Mesendoderm (in vitro differentiated cells): ENCODE results near the gene THADA.
A peak's percentile ranks its signal among the peaks of the same experiment; 100 is the strongest.

ENCODE experiments used
- DNase-seq: peaks from one replicate; pipeline ENCODE4 v3.0.0; 2013
- H2AK5ac ChIP-seq: 2 replicates; pipeline ENCODE4 v1.6.1; 2013; ENCODE audit warnings: low read length, inconsistent platforms
- H2BK120ac ChIP-seq: 2 replicates; pipeline ENCODE4 v1.6.1; 2013; ENCODE audit warnings: low read depth, mild to moderate bottlenecking, low read length, moderate library complexity, mixed read lengths
- H2BK15ac ChIP-seq: replicated peaks from 2 replicates; pipeline ENCODE4 v1.6.1; 2013; ENCODE audit warnings: low read depth, mild to moderate bottlenecking, moderate library complexity
- H2BK5ac ChIP-seq: 2 replicates; pipeline ENCODE4 v1.6.1; 2013; ENCODE audit warnings: low read length, inconsistent platforms
- H3K18ac ChIP-seq: 2 replicates; pipeline ENCODE4 v1.6.1; 2013; ENCODE audit warnings: mild to moderate bottlenecking, low read length, mixed read lengths
- H3K23ac ChIP-seq: one replicate; pipeline ENCODE4 v1.6.1; 2013; ENCODE audit warnings: low read length
- H3K27ac ChIP-seq: 2 replicates; pipeline ENCODE4 v1.5.1; 2013; ENCODE audit warnings: low read depth, mild to moderate bottlenecking, inconsistent platforms, low read length, moderate library complexity
- H3K27me3 ChIP-seq: 2 replicates; pipeline ENCODE4 v1.6.1; 2013; ENCODE audit warnings: low read length, control low read depth, mild to moderate bottlenecking, inconsistent platforms; ENCODE audit not compliant: insufficient read depth, poor library complexity
- H3K36me3 ChIP-seq: 2 replicates; pipeline ENCODE4 v1.6.1; 2013; ENCODE audit warnings: low read length, inconsistent platforms; ENCODE audit not compliant: control insufficient read depth, insufficient read depth
- H3K4ac ChIP-seq: one replicate; pipeline ENCODE4 v1.6.1; 2013; ENCODE audit warnings: low read depth, mild to moderate bottlenecking, low read length, moderate library complexity
- H3K4me1 ChIP-seq: 2 replicates; pipeline ENCODE4 v1.6.1; 2013; ENCODE audit warnings: low read depth, low read length, inconsistent platforms; ENCODE audit not compliant: control insufficient read depth
- H3K4me2 ChIP-seq: 2 replicates; pipeline ENCODE4 v1.6.1; 2013; ENCODE audit warnings: low read length
- H3K4me3 ChIP-seq: 2 replicates; pipeline ENCODE4 v1.5.1; 2013; ENCODE audit warnings: mild to moderate bottlenecking, low read length
- H3K56ac ChIP-seq: one replicate; pipeline ENCODE4 v1.6.1; 2013; ENCODE audit warnings: low read length
- H3K79me1 ChIP-seq: 2 replicates; pipeline ENCODE4 v1.6.1; 2013; ENCODE audit warnings: low read length, inconsistent platforms
- H3K79me2 ChIP-seq: 2 replicates; pipeline ENCODE4 v1.6.1; 2013; ENCODE audit warnings: mild to moderate bottlenecking, low read length; ENCODE audit not compliant: control insufficient read depth, insufficient read depth
- H3K9ac ChIP-seq: 2 replicates; pipeline ENCODE4 v1.6.1; 2013; ENCODE audit warnings: low read length, inconsistent platforms
- H4K5ac ChIP-seq: one replicate; pipeline ENCODE4 v1.6.1; 2013; ENCODE audit warnings: low read length
- H4K8ac ChIP-seq: one replicate; pipeline ENCODE4 v1.6.1; 2013; ENCODE audit warnings: low read depth, mild to moderate bottlenecking, control low read depth, low read length, moderate library complexity
- WGBS: extraction: QIAGEN DNeasy Blood & Tissue Kit; methylation state at CpG from one replicate; pipeline ENCODE4 v1.1.7; 2013; ENCODE audit warnings: low lambda C conversion rate, missing lambda C conversion rate; ENCODE audit not compliant: insufficient coverage; ENCODE audit errors: extremely low coverage; 5-methylcytosine and 5-hydroxymethylcytosine counted together

Gene THADA

GRCh38 chr2:43292851-43293743, 302.7 kb downstream of the THADA start:
- H2BK5ac ChIP-seq, result peak overlapping the region; percentile 63

GRCh38 chr2:43292297-43292696, 303.5 kb downstream of the THADA start:
- no peak overlapping the region for H2BK15ac ChIP-seq
- H2BK5ac ChIP-seq, result no peak overlapping the region
- no peak for DNase-seq
- H4K8ac ChIP-seq, result no peak overlapping the region
- no peak overlapping the region for H3K56ac ChIP-seq
- no peaks in the 10 kb centered on the region for H3K79me2 ChIP-seq
- no peak overlapping the region for H3K4me3 ChIP-seq
- no peaks in the 10 kb centered on the region for H3K4me1 ChIP-seq
- no peaks in the 10 kb centered on the region for H3K27me3 ChIP-seq
- H3K36me3 ChIP-seq, result no peaks in the 10 kb centered on the region
- no peak overlapping the region for H3K4ac ChIP-seq
- no peak overlapping the region for H3K18ac ChIP-seq
- H3K23ac ChIP-seq, result no peak overlapping the region
- no peaks in the 10 kb centered on the region for H3K79me1 ChIP-seq
- H2AK5ac ChIP-seq, result no peak overlapping the region
- H3K4me2 ChIP-seq, result no peak overlapping the region
- no CpG with 5 or more reads among the region's 1 CpG for WGBS
- H4K5ac ChIP-seq, result no peak overlapping the region
- no peak overlapping the region for H3K9ac ChIP-seq
- no peak overlapping the region for H2BK120ac ChIP-seq
- H3K27ac ChIP-seq, result no peak overlapping the region

More at GRCh38 chr2:43292851-43293743, 302.7 kb downstream of the THADA start:
- no peak overlapping the region for H3K4me2 ChIP-seq
- H4K8ac ChIP-seq, result no peak overlapping the region
- H3K4me1 ChIP-seq, result no peaks in the 10 kb centered on the region
- no peaks in the 10 kb centered on the region for H3K36me3 ChIP-seq
- peak overlapping the region; percentile 30 for H3K23ac ChIP-seq
- no peaks in the 10 kb centered on the region for H3K79me2 ChIP-seq
- H3K79me1 ChIP-seq, result no peaks in the 10 kb centered on the region
- no peak overlapping the region for H3K27ac ChIP-seq
- no peak overlapping the region for H3K9ac ChIP-seq
- H2AK5ac ChIP-seq, result no peak overlapping the region
- no peak overlapping the region for H3K4ac ChIP-seq
- H3K18ac ChIP-seq, result no peak overlapping the region
- no CpG with 5 or more reads among the region's 11 CpGs for WGBS
- no peak overlapping the region for H4K5ac ChIP-seq
- H3K27me3 ChIP-seq, result no peaks in the 10 kb centered on the region
- no peak overlapping the region for H2BK120ac ChIP-seq
- H3K56ac ChIP-seq, result peak overlapping the region; percentile 22
- H2BK15ac ChIP-seq, result no peak overlapping the region
- no peak overlapping the region for H3K4me3 ChIP-seq
- peak; percentile 65 for DNase-seq

GRCh38 chr2:43289331-43289730, 306.5 kb downstream of the THADA start:
- H3K9ac ChIP-seq, result no peak overlapping the region
- H2BK5ac ChIP-seq, result no peak overlapping the region
- H3K4me3 ChIP-seq, result no peak overlapping the region
- H4K8ac ChIP-seq, result no peak overlapping the region
- no peak overlapping the region for H3K4ac ChIP-seq
- no peaks in the 10 kb centered on the region for H3K4me1 ChIP-seq
- H3K23ac ChIP-seq, result no peak overlapping the region
- no peak overlapping the region for H3K27ac ChIP-seq
- H3K18ac ChIP-seq, result no peak overlapping the region
- H4K5ac ChIP-seq, result no peak overlapping the region
- H3K4me2 ChIP-seq, result no peak overlapping the region
- DNase-seq, result no peak
- peaks cover 2% of the 10 kb centered on the region for H3K36me3 ChIP-seq
- WGBS, result no CpG with 5 or more reads among the region's 4 CpGs
- H3K27me3 ChIP-seq, result no peaks in the 10 kb centered on the region
- H2BK120ac ChIP-seq, result no peak overlapping the region
- H3K79me1 ChIP-seq, result no peaks in the 10 kb centered on the region
- H2AK5ac ChIP-seq, result no peak overlapping the region
- no peak overlapping the region for H3K56ac ChIP-seq
- no peaks in the 10 kb centered on the region for H3K79me2 ChIP-seq
- H2BK15ac ChIP-seq, result no peak overlapping the region

- Histone ChIP-seq H2BK120ac (no peak overlapping the region), H2BK15ac (no peak overlapping the region), H3K4ac (no peak overlapping the region), H3K4me1 (no peaks in the 10 kb centered on the region), H3K79me2 (no peaks in the 10 kb centered on the region), H3K27ac (no peak overlapping the region), H3K79me1 (no peaks in the 10 kb centered on the region), H2BK5ac (no peak overlapping the region), H3K36me3 (peaks cover 2% of the 10 kb centered on the region), H3K9ac (no peak overlapping the region), H4K5ac (no peak overlapping the region), H4K8ac (no peak overlapping the region), H3K18ac (no peak overlapping the region), H3K27me3 (no peaks in the 10 kb centered on the region), H3K4me3 (no peak overlapping the region), H3K4me2 (no peak overlapping the region), H2AK5ac (no peak overlapping the region), H3K23ac (no peak overlapping the region), H3K56ac (no peak overlapping the region)
- no CpG with 5 or more reads among the region's 4 CpGs for WGBS
- no peak for DNase-seq
These were observed 307.2 kb downstream of the THADA start for GRCh38 chr2:43288417-43289305.

GRCh38 chr2:43285987-43286386, 309.9 kb downstream of the THADA start:
- H3K36me3 ChIP-seq, result peaks cover 2% of the 10 kb centered on the region
- WGBS, result no CpG with 5 or more reads among the region's 2 CpGs
- H3K79me1 ChIP-seq, result no peaks in the 10 kb centered on the region

More at GRCh38 chr2:43285987-43286386, 309.9 kb downstream of the THADA start:
- Histone ChIP-seq H2BK5ac (no peak overlapping the region), H3K4me2 (no peak overlapping the region), H2BK15ac (no peak overlapping the region), H3K56ac (no peak overlapping the region), H3K4me3 (no peak overlapping the region), H3K79me2 (no peaks in the 10 kb centered on the region), H2AK5ac (no peak overlapping the region), H3K4ac (no peak overlapping the region), H3K9ac (no peak overlapping the region), H4K5ac (no peak overlapping the region), H2BK120ac (no peak overlapping the region), H3K23ac (no peak overlapping the region), H3K4me1 (no peaks in the 10 kb centered on the region), H3K27me3 (no peaks in the 10 kb centered on the region), H3K18ac (no peak overlapping the region), H4K8ac (no peak overlapping the region), H3K27ac (no peak overlapping the region)
- no peak for DNase-seq
